DOHH2 (cell line): Measurements from ENCODE around the gene UACA.

ENCODE experiments used
- H3F3A ChIP-seq: fragments of 200-600 bp; sonication (generic), shearing (Covaris generic); 2 replicates; pipeline ENCODE4 v1.6.0; 2016; ENCODE audit warnings: antibody characterized with exemption, mild to moderate bottlenecking; ENCODE audit not compliant: control insufficient read depth, insufficient read depth
- H3K27ac ChIP-seq: fragments of 200-600 bp; sonication (generic); 2 replicates; pipeline ENCODE4 v1.5.1; 2014; ENCODE audit warnings: low read depth, mild to moderate bottlenecking, low read length, moderate library complexity
- H3K27me3 ChIP-seq: fragments of 200-600 bp; sonication (generic); 2 replicates; pipeline ENCODE4 v1.6.1; 2014; ENCODE audit warnings: mild to moderate bottlenecking, low read length, mixed read lengths; ENCODE audit not compliant: control insufficient read depth
- H3K36me3 ChIP-seq: fragments of 200-600 bp; sonication (generic); 2 replicates; pipeline ENCODE4 v1.6.1; 2014; ENCODE audit warnings: mild to moderate bottlenecking, low read length, moderate library complexity, mixed read lengths; ENCODE audit not compliant: control insufficient read depth
- H3K4me1 ChIP-seq: fragments of 200-600 bp; sonication (generic); 2 replicates; pipeline ENCODE4 v1.6.1; 2014; ENCODE audit warnings: mild to moderate bottlenecking, low read length, mixed read lengths; ENCODE audit not compliant: control insufficient read depth
- H3K4me2 ChIP-seq: fragments of 200-600 bp; sonication (generic); 2 replicates; pipeline ENCODE4 v1.6.0; 2014; ENCODE audit warnings: mild to moderate bottlenecking, low read length, moderate library complexity
- H3K4me3 ChIP-seq: fragments of 200-600 bp; sonication (generic); 2 replicates; pipeline ENCODE4 v1.5.1; 2014; ENCODE audit warnings: mild to moderate bottlenecking, low read length, mixed read lengths
- H3K79me2 ChIP-seq: fragments of 200-600 bp; sonication (generic); 2 replicates; pipeline ENCODE4 v1.6.1; 2014; ENCODE audit warnings: mild to moderate bottlenecking, low read length, mixed read lengths; ENCODE audit not compliant: control insufficient read depth
- H3K9me2 ChIP-seq: fragments of 200-600 bp; sonication (generic); replicated peaks from 2 replicates; pipeline ENCODE4 v1.6.1; 2014; ENCODE audit warnings: mild to moderate bottlenecking, low read length, mixed read lengths; ENCODE audit not compliant: control insufficient read depth
- H3K9me3 ChIP-seq: fragments of 200-600 bp; sonication (generic); 2 replicates; pipeline ENCODE4 v1.6.1; 2014; ENCODE audit warnings: antibody characterized with exemption, low read length, mixed read lengths; ENCODE audit not compliant: control insufficient read depth, insufficient read depth
- H4K20me1 ChIP-seq: fragments of 200-600 bp; sonication (generic); 2 replicates; pipeline ENCODE4 v1.6.0; 2014; ENCODE audit warnings: low read depth, mild to moderate bottlenecking, antibody characterized with exemption, low read length, moderate library complexity; ENCODE audit not compliant: control insufficient read depth, insufficient read depth
- CTCF ChIP-seq: fragments of 200-600 bp; sonication (generic); IDR thresholded peaks from one replicate; pipeline ENCODE4 v1.5.1; 2014; ENCODE audit warnings: antibody characterized with exemption, mild to moderate bottlenecking, low read depth, low read length; ENCODE audit not compliant: poor library complexity, severe bottlenecking
- EZH2phosphoT487 ChIP-seq: fragments of 200-600 bp; sonication (generic); IDR thresholded peaks from 2 replicates; pipeline ENCODE4 v1.6.1; 2017; ENCODE audit warnings: borderline replicate concordance, mild to moderate bottlenecking, antibody characterized with exemption, low read length, moderate library complexity, mixed read lengths

Gene UACA

DNA sequence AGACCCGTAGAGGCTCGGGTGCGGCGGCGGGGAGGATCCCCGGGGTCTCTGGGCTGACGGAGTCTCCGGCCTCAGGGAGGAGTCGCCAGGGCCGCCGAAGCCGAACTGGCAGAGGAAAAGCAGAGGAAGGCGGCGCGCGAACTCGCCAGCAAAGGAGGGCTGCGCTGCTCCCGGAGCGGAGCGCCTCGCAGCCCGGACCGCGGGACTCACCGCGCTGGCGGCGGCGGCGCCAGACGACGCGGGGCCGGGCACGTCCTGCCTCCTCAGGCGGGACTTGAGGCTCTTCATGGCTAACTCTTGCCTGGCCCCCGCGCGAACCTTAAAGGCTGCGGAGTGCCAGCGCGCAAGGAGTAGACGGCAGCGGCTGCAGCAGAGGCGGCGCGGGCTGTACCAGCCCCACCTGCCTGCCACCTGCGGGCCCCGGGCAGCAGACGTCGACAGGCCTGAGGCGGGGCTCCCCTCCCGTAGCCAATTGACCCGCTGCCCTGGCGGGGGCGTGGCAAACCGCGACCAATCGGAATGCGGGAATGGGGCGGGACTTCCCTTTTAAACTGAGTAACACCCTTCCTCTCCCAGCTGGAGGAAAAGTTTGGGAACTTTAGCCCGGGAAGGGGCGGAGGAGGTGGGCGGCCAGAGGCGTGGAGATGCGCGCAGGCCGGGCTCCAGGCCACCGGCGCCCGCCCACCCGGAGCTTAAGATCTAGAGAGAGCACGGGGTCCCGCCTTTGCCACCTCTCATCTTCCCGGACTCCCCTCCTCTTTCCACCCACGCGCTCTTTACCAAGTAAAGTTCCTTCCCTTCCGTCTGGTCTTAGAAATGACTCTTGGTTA is at the start of gene UACA:
Gene UACA, minus strand, starts transcription at position 439 of the 830 bp plus-strand sequence. Its CDS starts 151 bp downstream, at position 288.
- H3K79me2 ChIP-seq, result no peaks in the 10 kb centered on the region
- no peaks in the 10 kb centered on the region for H4K20me1 ChIP-seq
- H3K9me3 ChIP-seq, result no peaks in the 10 kb centered on the region
- no peak within 1 kb of the TSS for H3K4me2 ChIP-seq
- no peak for TF ChIP-seq CTCF
- TF ChIP-seq EZH2phosphoT487, result no peak
- no peaks in the 10 kb centered on the region for H3K4me1 ChIP-seq
- H3K36me3 ChIP-seq, result no peaks in the 10 kb centered on the region
- H3F3A ChIP-seq, result no peaks in the 10 kb centered on the region
- H3K27me3 ChIP-seq, result peaks cover 3% of the 10 kb centered on the region
- H3K4me3 ChIP-seq, result no peak within 1 kb of the TSS
- H3K27ac ChIP-seq, result no peak within 1 kb of the TSS
- no peaks in the 10 kb centered on the region for H3K9me2 ChIP-seq

- Histone ChIP-seq H3K4me1 (no peaks in the 10 kb centered on the region), H3K27ac (no peak overlapping the region), H4K20me1 (no peaks in the 10 kb centered on the region), H3K79me2 (no peaks in the 10 kb centered on the region), H3K27me3 (no peaks in the 10 kb centered on the region), H3K4me3 (no peak overlapping the region), H3K9me3 (no peaks in the 10 kb centered on the region), H3K9me2 (no peaks in the 10 kb centered on the region), H3F3A (no peaks in the 10 kb centered on the region), H3K4me2 (no peak overlapping the region), H3K36me3 (no peaks in the 10 kb centered on the region)
- TF ChIP-seq CTCF (no peak), EZH2phosphoT487 (no peak)
These were observed 49.5 kb upstream of the UACA start for GRCh38 chr15:70812827-70813364.

DNA sequence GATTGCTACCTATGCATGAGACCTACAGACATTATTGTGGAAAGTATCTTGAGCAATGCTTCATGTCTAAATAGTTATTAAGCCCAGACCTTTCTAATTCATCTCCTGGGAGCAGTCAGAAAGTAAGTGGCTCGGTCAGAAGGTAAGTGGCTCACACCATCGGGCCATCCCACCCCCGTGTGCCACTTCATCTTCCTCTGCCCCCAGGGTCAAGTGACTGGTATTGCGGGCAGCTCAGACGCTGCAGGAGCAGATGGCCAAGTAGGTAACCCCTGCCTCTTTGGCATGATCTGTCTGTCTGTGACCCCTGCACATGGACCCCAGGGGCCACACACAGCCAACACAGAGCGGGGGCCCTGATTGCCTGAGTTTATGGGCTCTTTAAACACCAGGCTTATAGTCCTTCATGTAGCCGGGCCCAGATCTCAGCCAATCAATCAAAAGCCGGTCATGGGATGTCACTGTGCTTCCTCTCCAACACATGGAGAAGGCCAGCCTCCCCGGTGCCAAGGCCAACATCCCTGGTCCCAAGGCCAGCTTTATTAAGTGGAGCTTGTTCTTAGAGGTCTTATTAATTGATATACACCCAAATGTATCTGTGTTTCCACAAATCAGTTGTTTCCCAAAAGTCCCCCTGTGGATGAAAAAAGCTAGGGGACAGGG is 47.7 kb upstream of the UACA start:
- H3K27ac ChIP-seq, result no peak overlapping the region
- no peaks in the 10 kb centered on the region for H3K36me3 ChIP-seq
- TF ChIP-seq CTCF (no peak), EZH2phosphoT487 (no peak)
- no peaks in the 10 kb centered on the region; the same call in 1 of the 2 replicates for H3K27me3 ChIP-seq
- no peaks in the 10 kb centered on the region for H3K9me3 ChIP-seq
- H3K4me3 ChIP-seq, result no peak overlapping the region
- no peaks in the 10 kb centered on the region for H3F3A ChIP-seq
- H3K4me1 ChIP-seq, result no peaks in the 10 kb centered on the region
- no peaks in the 10 kb centered on the region for H3K79me2 ChIP-seq
- H3K9me2 ChIP-seq, result no peaks in the 10 kb centered on the region
- H4K20me1 ChIP-seq, result no peaks in the 10 kb centered on the region
- H3K4me2 ChIP-seq, result no peak overlapping the region
